Measurements from ENCODE around the gene YIPF2.
"Not testable (repeated sequence)": the region's sequence is repeated elsewhere in the genome, so short reads cannot be mapped to it uniquely, and the experiment has no call there.

YIPF2 gene

DNA sequence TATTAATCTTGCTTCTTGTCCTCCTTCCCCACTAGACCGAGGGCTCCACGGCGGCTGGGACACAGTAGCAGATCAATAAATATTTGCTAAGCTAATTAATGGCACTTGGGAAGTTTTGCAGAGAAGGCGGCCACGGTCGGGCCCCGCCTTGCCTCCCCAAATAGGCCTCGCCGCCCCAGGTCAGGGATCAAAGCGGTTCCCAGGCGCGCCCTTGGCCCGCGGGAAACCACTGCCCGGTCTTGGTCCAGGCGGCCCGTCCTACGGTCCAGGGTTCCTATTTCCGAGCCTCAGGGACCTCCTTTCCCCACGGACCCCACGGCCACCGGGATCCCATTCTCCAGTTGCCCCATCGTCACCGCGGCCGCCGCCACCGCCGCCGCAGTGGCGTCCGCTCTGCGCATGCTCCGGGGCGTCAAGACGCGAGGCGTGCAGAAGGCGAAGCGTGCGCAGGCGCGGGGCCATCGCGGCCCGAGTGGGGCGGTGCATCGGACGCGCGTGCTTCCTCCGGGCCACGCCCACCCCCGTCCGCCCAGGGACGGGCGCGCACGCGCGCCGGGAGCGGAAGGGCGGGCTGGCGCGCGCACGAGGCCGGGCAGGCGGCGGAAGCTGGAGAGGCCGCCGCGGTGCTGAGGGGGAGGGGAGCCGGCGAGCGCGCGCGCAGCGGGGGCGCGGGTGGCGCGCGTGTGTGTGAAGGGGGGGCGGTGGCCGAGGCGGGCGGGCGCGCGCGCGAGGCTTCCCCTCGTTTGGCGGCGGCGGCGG is 32.1 kb upstream of the YIPF2 start, which contains the start of gene SMARCA4:
SMARCA4 (plus strand) TSS at position 717 of the 759 bp plus-strand sequence. CDS start 23,122 bp downstream, outside the sequence.
- peak; percentile 94 for TF ChIP-seq POLR2A (IDR thresholded peaks at IDR 0.05; ENCODE audit: low read length)
- TF ChIP-seq GATA1 (IDR thresholded peaks at IDR 0.05; ENCODE audit: low read depth, low read length) = no peak
- peak; percentile 98 to 100 for DNase-seq

DNA sequence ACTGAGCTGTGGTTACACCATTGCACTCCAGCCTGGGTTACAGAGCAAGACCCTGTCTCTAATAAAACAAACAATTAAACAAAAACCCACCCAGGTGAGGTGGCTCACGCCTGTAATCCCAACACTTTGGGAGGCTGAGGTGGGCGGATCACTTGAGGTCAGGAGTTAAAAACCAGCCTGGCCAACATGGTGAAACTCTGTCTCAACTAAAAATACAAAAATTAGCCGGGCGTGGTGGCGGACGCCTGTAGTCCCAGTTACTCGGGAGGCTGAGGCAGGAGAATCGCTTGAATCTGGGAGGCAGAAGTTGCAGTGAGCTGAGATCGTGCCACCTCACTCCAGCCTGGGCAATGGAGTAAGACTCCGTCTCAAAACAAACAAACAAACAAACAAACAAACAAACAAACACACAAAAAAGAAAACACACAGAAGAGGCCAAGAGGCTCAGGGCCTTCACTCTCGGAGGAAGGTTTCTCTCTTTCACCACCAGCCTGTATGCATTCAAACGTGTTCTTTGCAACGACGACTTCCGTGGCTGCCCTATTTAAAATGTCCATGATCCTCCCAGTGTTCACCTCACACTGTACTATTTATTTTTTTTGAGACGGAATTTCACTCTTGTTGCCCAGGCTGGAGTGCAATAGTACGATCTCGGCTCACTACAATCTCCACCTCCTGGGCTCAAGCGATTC is 31.0 kb upstream of the YIPF2 start:
- not testable (repeated sequence) for DNase-seq

DNA sequence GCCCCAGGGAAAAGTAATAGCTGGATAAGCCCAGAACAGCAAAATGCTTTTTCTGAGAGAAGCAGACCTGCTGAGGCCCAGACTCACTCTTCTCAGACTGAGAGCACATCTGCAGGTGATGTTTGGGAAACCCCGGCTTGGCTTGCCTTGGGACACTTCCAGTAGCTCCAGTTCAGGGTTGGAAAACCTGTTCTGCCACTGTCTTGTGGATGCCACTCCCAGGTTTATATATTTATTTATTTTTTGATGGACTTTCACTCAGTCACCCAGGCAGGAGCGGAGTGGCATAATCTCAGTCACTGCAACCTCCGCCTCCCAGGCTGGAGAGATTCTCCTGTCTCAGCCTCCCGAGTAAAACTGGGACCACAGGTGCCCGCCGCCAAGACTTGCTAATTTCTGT is 24.4 kb upstream of the YIPF2 start:
- TF ChIP-seq GATA1 (IDR thresholded peaks at IDR 0.05; ENCODE audit: low read depth, low read length) (no peak), POLR2A (IDR thresholded peaks at IDR 0.05; ENCODE audit: low read length) (no peak)
- no peak for DNase-seq

DNA sequence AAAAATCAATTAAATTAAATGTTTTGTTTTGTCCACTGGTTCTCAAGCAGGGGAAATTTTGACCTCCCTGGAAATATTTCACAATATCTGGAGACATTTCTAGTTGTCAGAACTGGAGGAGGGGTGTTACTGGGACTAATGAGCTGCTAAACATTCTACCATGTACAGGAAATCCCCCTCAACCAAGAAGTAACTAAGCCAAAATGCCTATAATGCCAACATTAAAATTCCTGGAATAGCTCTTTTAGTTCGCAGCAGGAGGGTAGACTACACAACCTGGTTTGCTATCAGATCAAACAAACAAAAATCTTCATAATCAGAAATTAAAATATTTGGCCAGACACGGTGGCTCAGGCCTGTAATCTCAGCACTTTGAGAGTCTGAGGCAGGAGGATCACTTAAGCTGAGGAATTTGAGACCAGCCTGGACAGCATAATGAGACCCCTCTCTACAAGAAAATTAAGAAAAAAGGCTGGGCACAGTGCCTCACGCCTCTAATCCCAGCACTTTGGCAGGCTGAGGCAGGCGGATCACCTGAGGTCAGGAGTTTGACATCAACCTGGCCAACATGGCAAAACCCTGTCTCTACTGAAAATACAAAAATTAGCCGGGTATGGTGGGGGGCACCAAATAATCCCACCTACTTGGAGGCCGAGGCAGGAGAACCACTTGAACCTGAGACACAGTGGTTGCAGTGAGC is 18.7 kb upstream of the YIPF2 start:
- no peak for TF ChIP-seq POLR2A (IDR thresholded peaks at IDR 0.05; ENCODE audit: low read length)
- TF ChIP-seq GATA1 (IDR thresholded peaks at IDR 0.05; ENCODE audit: low read depth, low read length) = no peak
- no peak for DNase-seq

DNA sequence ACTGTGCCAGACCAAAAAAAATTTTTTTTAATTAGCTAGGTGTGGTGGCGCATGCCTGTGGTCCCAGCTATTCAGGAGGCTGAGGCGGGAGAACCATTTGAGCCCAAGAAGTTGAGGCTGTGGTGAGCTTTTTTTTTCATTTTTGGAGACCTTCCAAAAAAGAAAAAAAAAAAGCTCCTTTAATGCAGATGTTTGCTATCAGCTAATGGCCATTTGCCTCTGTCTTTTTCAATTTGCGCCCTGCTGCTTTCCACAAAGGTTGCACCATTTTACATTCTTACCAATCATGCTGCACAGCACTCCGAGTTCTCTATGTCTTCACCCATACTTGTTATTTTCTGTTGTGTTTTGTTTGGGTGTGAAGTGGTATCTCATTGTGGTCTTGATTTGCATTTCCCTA is 16.8 kb upstream of the YIPF2 start:
- no peak for DNase-seq
- no peak for TF ChIP-seq GATA1 (IDR thresholded peaks at IDR 0.05; ENCODE audit: low read depth, low read length)
- no peak for TF ChIP-seq POLR2A (IDR thresholded peaks at IDR 0.05; ENCODE audit: low read length)

DNA sequence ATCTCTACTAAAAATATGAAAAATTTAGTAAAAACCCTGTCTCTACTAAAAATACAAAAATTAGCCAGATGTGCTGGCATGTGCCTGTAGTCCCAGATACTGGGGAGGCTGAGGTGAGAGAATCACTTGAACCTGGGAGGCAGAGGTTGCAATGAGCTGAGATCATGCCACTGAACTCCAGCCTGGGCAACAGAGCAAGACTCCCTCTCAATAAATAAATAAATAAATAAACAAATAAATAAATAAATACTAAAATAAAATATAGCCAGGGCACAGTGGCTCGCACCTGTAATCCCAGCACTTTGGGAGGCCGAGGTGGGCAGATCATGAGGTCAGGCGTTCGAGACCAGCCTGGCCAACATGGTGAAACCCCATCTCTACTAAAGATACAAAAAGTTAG is 15.0 kb upstream of the YIPF2 start:
- not testable (repeated sequence) for DNase-seq

DNA sequence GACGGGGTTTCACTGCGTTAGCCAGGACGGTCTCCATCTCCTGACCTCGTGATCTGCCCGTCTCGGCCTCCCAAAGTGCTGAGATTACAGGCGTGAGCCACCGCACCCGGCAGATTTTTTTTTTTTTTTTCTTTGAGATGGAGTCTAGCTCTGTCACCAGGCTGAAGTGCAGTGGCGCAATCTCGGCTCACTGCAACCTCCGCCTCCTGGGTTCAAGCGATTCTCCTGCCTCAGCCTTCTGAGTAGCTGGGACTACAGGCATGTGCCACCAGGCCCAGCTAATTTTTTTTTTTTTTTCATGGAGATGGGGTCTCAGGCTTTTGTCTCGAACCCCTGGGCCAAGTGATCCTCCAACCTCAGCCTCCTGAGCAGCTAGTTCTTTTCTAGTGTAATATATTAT is 13.2 kb upstream of the YIPF2 start:
- DNase-seq = not testable (repeated sequence)

DNA sequence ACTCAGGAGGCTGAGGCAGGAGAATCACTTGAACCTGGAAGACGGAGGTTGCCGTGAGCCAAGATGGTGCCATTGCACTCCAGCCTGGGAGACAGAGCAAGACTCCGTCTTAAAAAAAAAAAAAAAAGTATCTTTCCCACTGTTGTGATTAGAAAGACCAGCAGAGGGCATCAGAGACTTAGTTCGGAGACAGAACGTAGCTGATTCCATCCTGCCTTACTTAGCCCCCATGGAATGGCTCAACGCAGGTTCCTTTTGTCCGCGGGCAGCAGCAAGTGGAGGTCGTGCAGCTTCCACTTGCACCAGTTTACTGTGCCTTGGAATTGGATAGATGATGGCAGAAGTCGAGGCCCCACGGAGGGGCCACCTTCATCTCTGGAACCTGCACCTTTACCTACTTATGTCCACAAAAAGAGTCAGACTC is 8.2 kb upstream of the YIPF2 start:
- DNase-seq = peak; percentile 77 to 81
- TF ChIP-seq POLR2A (IDR thresholded peaks at IDR 0.05; ENCODE audit: low read length) (no peak), GATA1 (IDR thresholded peaks at IDR 0.05; ENCODE audit: low read depth, low read length) (no peak)

DNA sequence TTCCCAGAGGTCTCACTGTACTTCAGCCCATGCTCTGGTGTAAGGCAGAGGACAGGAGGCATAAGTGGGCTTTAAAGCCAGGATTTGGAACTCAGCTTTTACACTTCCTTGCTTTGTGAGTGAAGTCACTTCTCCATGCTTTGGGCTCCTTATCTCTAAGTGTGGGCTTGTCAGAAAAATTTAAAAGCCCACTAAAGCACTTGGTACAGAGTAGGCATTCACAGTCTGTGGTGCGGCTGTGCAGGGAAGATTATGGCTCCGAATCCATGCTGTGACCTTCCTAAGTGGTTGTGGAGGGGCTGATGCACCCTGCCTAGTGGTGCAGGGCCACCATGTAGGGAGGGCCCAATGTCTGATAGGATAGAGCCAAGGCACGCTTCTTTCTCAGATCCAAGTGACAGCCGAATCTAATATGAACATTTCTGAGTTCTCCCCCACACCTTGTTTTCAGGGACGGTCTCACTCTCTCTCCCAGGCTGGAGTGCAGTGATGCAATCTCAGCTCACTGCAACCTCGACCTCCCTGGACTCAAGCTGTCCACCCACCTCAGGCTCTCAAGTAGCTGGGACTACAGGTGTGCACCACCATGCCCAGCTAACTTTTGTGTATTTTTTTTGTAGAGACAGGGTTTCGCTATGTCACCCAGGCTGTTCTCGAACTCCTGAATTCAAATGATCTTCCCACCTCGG is 7.1 kb upstream of the YIPF2 start:
- TF ChIP-seq POLR2A (IDR thresholded peaks at IDR 0.05; ENCODE audit: low read length) (no peak), GATA1 (IDR thresholded peaks at IDR 0.05; ENCODE audit: low read depth, low read length) (no peak)
- peak in 1 of 2 experiments; percentile 45 for DNase-seq

DNA sequence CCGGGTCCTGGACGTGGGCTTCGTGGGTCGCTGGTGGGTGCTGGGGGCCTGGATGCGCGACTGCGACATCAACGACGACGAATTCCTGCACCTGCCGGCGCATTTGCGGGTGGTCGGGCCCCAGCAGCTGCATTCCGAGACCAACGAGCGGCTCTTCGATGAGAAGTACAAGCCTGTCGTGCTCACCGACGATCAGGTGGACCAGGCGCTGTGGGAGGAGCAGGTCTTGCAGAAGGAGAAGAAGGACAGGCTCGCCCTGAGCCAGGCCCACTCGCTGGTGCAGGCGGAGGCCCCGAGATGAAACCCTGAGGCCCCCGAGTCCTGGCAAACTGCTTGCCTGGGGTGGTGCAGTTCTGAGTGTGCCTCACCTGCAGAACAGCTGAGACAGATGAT is 959 bp upstream of the YIPF2 start:
- DNase-seq = peak in 1 of 2 experiments; percentile 53
- no peak for TF ChIP-seq POLR2A (IDR thresholded peaks at IDR 0.05; ENCODE audit: low read length)

DNA sequence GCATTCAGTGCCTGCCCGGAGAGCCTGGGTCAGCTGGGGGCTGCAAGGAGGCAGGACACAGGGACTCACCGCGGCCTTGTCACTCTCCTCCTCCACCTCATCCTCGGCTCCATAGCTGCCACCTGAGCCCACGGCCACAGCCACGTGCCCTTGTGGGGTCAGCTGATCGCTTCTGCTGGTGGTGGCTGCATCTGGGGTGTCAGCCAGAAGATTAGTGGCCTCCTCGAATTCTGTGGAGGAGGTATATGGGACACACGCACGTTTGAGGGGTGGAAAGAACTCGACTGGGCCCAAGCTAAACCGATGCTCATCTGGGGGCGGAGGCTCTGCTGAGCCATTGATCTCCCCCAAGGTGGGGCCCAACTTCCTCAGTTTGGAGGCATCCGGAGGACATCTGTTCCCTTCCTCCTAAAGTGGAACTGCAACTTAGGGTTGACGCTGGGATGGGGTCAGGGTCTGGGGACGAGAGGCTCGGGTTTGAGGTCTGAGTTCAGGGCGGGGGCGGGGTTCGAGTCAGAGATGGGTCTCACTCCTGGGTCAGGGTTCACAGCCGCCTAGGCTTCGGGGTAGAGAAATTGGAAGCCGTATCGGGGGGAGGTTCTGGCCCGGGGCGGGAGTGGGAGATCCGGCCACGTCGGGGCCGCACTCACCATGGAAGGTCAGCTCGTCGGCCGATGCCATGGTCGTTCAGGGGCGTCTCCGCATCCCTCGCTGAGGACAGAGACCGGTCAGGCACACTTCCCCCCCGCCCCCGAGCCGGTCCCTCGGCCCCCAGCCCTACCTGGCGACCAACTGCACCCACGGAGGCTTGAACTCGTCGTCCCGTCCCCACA is 493 bp downstream of the YIPF2 start:
- no peak for TF ChIP-seq GATA1 (IDR thresholded peaks at IDR 0.05; ENCODE audit: low read depth, low read length)
- no peak for TF ChIP-seq POLR2A (IDR thresholded peaks at IDR 0.05; ENCODE audit: low read length)
- DNase-seq = peak; percentile 50 to 57

DNA sequence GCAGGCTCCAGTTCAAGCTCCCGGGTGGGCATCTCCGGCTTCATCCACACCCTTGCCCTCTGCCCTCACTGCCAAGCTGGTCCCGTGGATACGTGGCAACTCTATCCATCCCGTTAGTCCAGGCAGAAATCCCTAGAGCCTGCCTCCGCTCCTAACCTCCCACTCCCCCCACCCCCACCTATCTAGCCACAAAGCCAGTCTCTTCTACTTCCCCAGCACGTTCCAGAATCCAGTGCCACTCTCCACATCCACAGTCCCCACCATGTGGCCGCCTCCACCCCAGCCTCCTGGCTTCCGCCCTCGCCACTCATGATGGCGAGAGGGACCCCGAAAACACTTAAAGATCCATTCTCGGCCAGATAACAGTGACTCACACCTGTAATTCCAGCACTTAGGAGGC is 3.8 kb downstream of the YIPF2 start:
- no peak for TF ChIP-seq POLR2A (IDR thresholded peaks at IDR 0.05; ENCODE audit: low read length)
- no peak for TF ChIP-seq GATA1 (IDR thresholded peaks at IDR 0.05; ENCODE audit: low read depth, low read length)
- no peak for DNase-seq

DNA sequence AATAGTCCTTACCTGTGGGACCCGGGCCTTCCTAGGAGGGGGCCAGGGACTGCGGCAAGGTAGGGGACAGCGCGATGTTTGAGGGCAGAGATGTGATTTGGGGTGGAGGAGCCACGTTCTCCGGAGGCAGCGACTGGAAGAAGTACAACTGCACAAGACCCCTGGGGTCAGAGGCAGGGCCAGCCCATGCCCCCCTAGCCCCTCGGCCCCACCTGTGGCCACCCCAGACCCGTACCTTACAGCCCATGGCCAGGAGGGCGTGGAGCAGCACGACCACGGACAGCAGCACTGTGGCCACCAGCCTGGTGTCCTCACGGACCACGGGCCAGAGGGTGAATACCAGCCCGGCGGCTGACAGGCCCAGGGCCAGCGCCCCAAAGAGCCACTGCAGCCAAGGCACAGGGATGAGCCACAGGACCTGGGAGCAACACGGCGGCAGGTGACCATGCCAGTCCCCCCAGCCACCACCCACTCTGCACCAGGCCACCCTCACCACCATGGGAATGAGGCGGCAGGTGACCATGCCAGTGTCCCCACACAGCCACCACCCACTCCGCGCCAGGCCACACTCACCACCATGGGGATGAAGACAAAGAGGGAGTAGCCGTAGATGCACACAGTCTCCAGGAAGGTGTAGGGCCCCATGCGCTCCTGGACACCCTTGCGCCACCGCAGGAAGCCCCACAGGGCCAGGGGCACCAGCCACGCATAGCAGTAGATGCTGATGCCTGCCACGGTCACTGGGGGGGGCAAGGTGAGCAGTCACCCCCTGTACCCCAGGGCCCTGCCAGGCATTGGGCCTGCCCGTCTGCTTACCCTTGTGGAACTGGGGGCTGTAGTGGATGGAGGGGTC is 5.0 kb downstream of the YIPF2 start:
- TF ChIP-seq GATA1 (IDR thresholded peaks at IDR 0.05; ENCODE audit: low read depth, low read length) = no peak
- TF ChIP-seq POLR2A (IDR thresholded peaks at IDR 0.05; ENCODE audit: low read length) = no peak
- no peak for DNase-seq

Data from erythroblast (primary cell).